ENCODE data around the gene CLIP1. TPM values are rescaled to one million over a fixed set of nuclear protein-coding genes. Genes with fewer than 3 reads are reported as not detected.
A peak's percentile ranks its signal among the peaks of the same experiment; 100 is the strongest.
"Not testable (repeated sequence)": the region's sequence is repeated elsewhere in the genome, so short reads cannot be mapped to it uniquely, and the experiment has no call there.

Gene CLIP1
- total RNA-seq, 2 experiments from 2014 or later, result 53.9 to 58.6 TPM

DNA sequence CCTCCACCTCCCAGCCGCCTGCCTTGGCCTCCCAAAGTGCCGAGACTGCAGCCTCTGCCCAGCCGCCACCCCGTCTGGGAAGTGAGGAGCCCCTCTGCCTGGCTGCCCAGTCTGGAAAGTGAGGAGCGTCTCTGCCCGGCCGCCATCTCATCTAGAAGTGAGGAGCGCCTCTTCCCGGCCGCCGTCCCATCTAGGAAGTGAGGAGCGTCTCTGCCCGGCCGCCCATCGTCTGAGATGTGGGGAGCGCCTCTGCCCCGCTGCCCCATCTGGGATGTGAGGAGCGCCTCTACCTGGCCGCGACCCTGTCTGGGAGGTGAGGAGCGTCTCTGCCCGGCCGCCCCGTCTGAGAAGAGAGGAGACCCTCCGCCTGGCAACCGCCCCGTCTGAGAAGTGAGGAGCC is 65.5 kb downstream of the CLIP1 start:
- H3K4me3 Mint-ChIP-seq; DNase-seq; POLR2A ChIA-PET; H3K27me3 Mint-ChIP-seq; CTCF ChIA-PET; H3K9me3 Mint-ChIP-seq (ENCODE audit: low read depth); H3K27ac Mint-ChIP-seq; ATAC-seq: not testable (repeated sequence)
- Mint-ChIP-seq H3K36me3 (ENCODE audit: low read depth) (peaks cover 34% of the 10 kb centered on the region), H3K4me1 (peaks cover 13% of the 10 kb centered on the region)
- intact Hi-C loops (cut with DNase I, micrococcal nuclease), result loop anchor here in 1 of 2 experiments (2.0 kb wide), 1 partner anchor 226 kb away; no protein-coding TSS in a partner anchor

GRCh38 chr12:122356192-122356635 is 66.3 kb downstream of the CLIP1 start:
- Mint-ChIP-seq H3K4me3 (no peak overlapping the region), H3K27me3 (no peaks in the 10 kb centered on the region), H3K9me3 (ENCODE audit: low read depth) (no peaks in the 10 kb centered on the region), H3K4me1 (peaks cover 13% of the 10 kb centered on the region), H3K36me3 (ENCODE audit: low read depth) (peaks cover 33% of the 10 kb centered on the region), H3K27ac (no peak overlapping the region)
- ATAC-seq (peak; percentile 95), DNase-seq (peak; percentile 73)
- ChIA-PET CTCF (interaction anchor here (0.8 to 3.3 kb wide), 32 partner anchors 10 to 437 kb away, joined by 3 to 30 read pairs (median 4); partner anchors contain the start of gene CFAP251), POLR2A (no interaction called here)
- intact Hi-C loops (cut with DNase I, micrococcal nuclease), result loop anchor here in 1 of 2 experiments (2.0 kb wide), 1 partner anchor 225 kb away; no protein-coding TSS in a partner anchor

DNA sequence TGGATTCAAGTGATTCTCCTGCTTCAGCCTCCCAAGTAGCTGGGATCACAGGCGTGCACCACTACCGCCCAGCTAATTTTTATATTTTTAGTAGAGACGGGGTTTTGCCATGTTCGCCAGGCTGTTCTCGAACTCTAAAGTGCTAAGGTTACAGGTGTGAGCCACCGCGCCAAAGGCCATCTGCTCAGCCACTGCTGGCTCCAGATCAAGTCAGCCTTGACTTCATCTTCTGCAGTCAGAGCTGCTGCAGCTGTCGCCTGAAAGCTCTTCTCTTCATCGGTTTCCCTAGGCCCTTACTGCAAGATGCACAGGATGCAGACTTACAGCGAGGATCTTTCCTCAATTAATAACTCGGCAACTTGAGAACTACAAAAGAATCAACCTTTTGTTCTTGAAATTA is 66.8 kb downstream of the CLIP1 start:
- no peaks in the 10 kb centered on the region for H3K9me3 Mint-ChIP-seq (ENCODE audit: low read depth)
- ChIA-PET CTCF (interaction anchor here (0.6 to 3.3 kb wide), 37 partner anchors 10 to 444 kb away, joined by 3 to 30 read pairs (median 4); partner anchors contain the start of gene CFAP251), POLR2A (no interaction called here)
- no peak overlapping the region for H3K27ac Mint-ChIP-seq
- peaks cover 32% of the 10 kb centered on the region for H3K36me3 Mint-ChIP-seq (ENCODE audit: low read depth)
- no peak overlapping the region for H3K4me3 Mint-ChIP-seq
- DNase-seq, result no peak
- peaks cover 13% of the 10 kb centered on the region for H3K4me1 Mint-ChIP-seq
- intact Hi-C loops (cut with DNase I, micrococcal nuclease), result loop anchor here in 1 of 2 experiments (2.0 kb wide), 1 partner anchor 225 kb away; no protein-coding TSS in a partner anchor
- H3K27me3 Mint-ChIP-seq, result no peaks in the 10 kb centered on the region
- ATAC-seq, result no peak

- DNase-seq (no peak), ATAC-seq (no peak)
- no peaks in the 10 kb centered on the region for H3K9me3 Mint-ChIP-seq (ENCODE audit: low read depth)
- no peaks in the 10 kb centered on the region for H3K27me3 Mint-ChIP-seq
- ChIA-PET POLR2A (no interaction called here), CTCF (interaction anchor here (0.6 to 3.3 kb wide), 34 partner anchors 9 to 575 kb away, joined by 3 to 30 read pairs (median 4); no protein-coding TSS in a partner anchor)
- no peak overlapping the region for H3K4me3 Mint-ChIP-seq
- H3K27ac Mint-ChIP-seq, result no peak overlapping the region
- intact Hi-C loops (cut with DNase I, micrococcal nuclease), result no loop called here
- H3K4me1 Mint-ChIP-seq, result peaks cover 13% of the 10 kb centered on the region
- H3K36me3 Mint-ChIP-seq (ENCODE audit: low read depth), result peaks cover 35% of the 10 kb centered on the region
These were observed 67.4 kb downstream of the CLIP1 start for GRCh38 chr12:122354958-122355641.

- no peak overlapping the region for H3K27ac Mint-ChIP-seq
- ATAC-seq (no peak), DNase-seq (peak; percentile 13)
- H3K4me1 Mint-ChIP-seq, result peaks cover 13% of the 10 kb centered on the region
- CTCF ChIA-PET, result interaction anchor here (0.6 kb wide), 1 partner anchor 21 kb away, joined by 3 read pairs; no protein-coding TSS in a partner anchor
- H3K36me3 Mint-ChIP-seq (ENCODE audit: low read depth), result peaks cover 39% of the 10 kb centered on the region
- H3K9me3 Mint-ChIP-seq (ENCODE audit: low read depth), result no peaks in the 10 kb centered on the region
- intact Hi-C loops (cut with DNase I, micrococcal nuclease), result no loop called here
- H3K4me3 Mint-ChIP-seq, result no peak overlapping the region
- POLR2A ChIA-PET, result no interaction called here
- H3K27me3 Mint-ChIP-seq, result no peaks in the 10 kb centered on the region
These were observed 70.1 kb downstream of the CLIP1 start for GRCh38 chr12:122352394-122352793.

- POLR2A ChIA-PET, result no interaction called here
- Mint-ChIP-seq H3K36me3 (ENCODE audit: low read depth) (peaks cover 31% of the 10 kb centered on the region), H3K27me3 (no peaks in the 10 kb centered on the region), H3K27ac (no peak overlapping the region), H3K9me3 (ENCODE audit: low read depth) (no peaks in the 10 kb centered on the region), H3K4me3 (no peak overlapping the region), H3K4me1 (peaks cover 5% of the 10 kb centered on the region)
- intact Hi-C loops (cut with DNase I, micrococcal nuclease), result no loop called here
- no peak for DNase-seq
- no peak for ATAC-seq
- CTCF ChIA-PET, result interaction anchor here (0.6 to 0.8 kb wide), 2 partner anchors 33 to 432 kb away, joined by 3 to 4 read pairs; no protein-coding TSS in a partner anchor
These were observed 72.2 kb downstream of the CLIP1 start for GRCh38 chr12:122350141-122350848.

GRCh38 chr12:122349078-122349477 is 73.4 kb downstream of the CLIP1 start:
- peaks cover 5% of the 10 kb centered on the region for H3K4me1 Mint-ChIP-seq
- H3K4me3 Mint-ChIP-seq, result no peak overlapping the region
- no peaks in the 10 kb centered on the region for H3K27me3 Mint-ChIP-seq
- ChIA-PET POLR2A (no interaction called here), CTCF (interaction anchor here (0.8 to 1.3 kb wide), 4 partner anchors 13 to 450 kb away, joined by 4 to 5 read pairs (median 4); no protein-coding TSS in a partner anchor)
- H3K36me3 Mint-ChIP-seq (ENCODE audit: low read depth), result peaks cover 21% of the 10 kb centered on the region
- no peak for DNase-seq
- H3K27ac Mint-ChIP-seq, result no peak overlapping the region
- no peak for ATAC-seq
- intact Hi-C loops (cut with DNase I, micrococcal nuclease), result no loop called here
- H3K9me3 Mint-ChIP-seq (ENCODE audit: low read depth), result no peaks in the 10 kb centered on the region

DNA sequence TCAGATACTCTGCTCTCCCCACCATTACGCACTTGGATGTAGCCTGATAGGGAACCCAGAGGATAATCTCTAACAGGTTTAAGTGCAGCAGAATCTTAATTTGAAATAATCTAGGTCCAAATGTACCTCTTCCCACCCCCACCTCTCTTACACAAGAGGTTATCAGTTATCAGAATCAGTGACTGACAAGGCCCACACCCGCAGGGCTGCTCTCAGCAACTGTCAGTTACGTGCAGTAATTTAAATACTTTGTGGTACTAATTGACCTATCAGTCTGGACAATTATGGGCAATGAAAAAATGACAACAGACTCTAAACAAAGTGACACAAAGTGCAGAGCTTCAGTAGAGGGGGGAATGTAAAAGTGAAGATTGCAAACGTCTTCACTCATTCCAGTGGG is 74.0 kb downstream of the CLIP1 start:
- ChIA-PET POLR2A (interaction anchor here (0.6 kb wide), 1 partner anchor 375 kb away, joined by 4 read pairs; no protein-coding TSS in a partner anchor), CTCF (interaction anchor here (0.7 to 1.6 kb wide), 6 partner anchors 12 to 451 kb away, joined by 3 to 5 read pairs (median 4); no protein-coding TSS in a partner anchor)
- Mint-ChIP-seq H3K27me3 (no peaks in the 10 kb centered on the region), H3K36me3 (ENCODE audit: low read depth) (peaks cover 21% of the 10 kb centered on the region), H3K4me1 (peaks cover 5% of the 10 kb centered on the region), H3K9me3 (ENCODE audit: low read depth) (no peaks in the 10 kb centered on the region), H3K27ac (no peak overlapping the region), H3K4me3 (no peak overlapping the region)
- no peak for DNase-seq
- intact Hi-C loops (cut with DNase I, micrococcal nuclease), result no loop called here
- no peak for ATAC-seq

DNA sequence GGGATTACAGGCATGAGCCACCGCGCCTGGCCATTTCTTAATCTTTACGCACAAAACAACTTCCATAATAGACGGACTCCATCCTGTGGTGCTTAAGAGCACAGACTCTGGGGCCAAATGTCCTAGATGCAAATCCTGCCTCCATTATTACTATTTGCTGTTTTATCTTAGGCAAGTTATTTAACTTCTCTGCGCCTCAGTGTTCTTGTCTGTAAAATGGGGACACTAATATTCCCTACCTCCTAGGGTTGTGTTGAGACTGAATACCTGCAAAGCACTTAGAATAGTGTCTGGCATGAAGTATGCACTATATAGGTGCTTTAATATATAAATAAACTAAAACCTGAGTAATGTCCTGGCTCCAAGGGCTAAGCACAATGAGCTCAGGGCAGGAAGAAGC is 76.4 kb downstream of the CLIP1 start:
- Mint-ChIP-seq H3K9me3 (ENCODE audit: low read depth) (no peaks in the 10 kb centered on the region), H3K27ac (no peak overlapping the region), H3K4me1 (no peaks in the 10 kb centered on the region), H3K4me3 (no peak overlapping the region), H3K27me3 (no peaks in the 10 kb centered on the region), H3K36me3 (ENCODE audit: low read depth) (peaks cover 17% of the 10 kb centered on the region)
- no peak for DNase-seq
- POLR2A ChIA-PET, result no interaction called here
- CTCF ChIA-PET, result interaction anchor here (0.8 kb wide), 1 partner anchor 9 kb away, joined by 4 read pairs; no protein-coding TSS in a partner anchor
- ATAC-seq, result no peak
- intact Hi-C loops (cut with DNase I, micrococcal nuclease), result no loop called here

DNA sequence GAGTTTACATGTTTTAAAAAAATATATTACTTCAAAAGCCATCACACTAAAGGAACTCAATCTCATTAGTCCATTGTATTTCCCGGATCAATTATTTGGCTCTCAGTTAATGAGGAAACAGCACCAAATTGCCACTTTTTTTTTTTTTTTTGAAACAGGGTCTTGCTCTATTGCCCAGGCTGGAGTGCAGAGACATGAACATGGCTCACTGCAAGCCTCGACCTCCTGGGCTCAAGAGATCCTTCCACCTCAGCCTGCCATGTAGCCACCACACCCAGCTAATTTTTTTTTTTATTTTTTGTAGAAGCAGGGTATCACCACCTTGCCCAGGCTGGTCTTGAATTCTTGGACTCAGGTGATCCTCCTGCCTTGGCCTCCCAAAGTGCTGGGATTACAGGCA is 77.4 kb downstream of the CLIP1 start:
- CTCF ChIA-PET, result interaction anchor here (2.7 kb wide), 1 partner anchor 11 kb away, joined by 10 read pairs; no protein-coding TSS in a partner anchor

More for the DNA sequence above, 77.4 kb downstream of the CLIP1 start:
- DNase-seq (no peak), ATAC-seq (no peak)
- H3K27ac Mint-ChIP-seq, result no peak overlapping the region
- no peaks in the 10 kb centered on the region for H3K27me3 Mint-ChIP-seq
- no peaks in the 10 kb centered on the region for H3K9me3 Mint-ChIP-seq (ENCODE audit: low read depth)
- no peaks in the 10 kb centered on the region for H3K4me1 Mint-ChIP-seq
- peaks cover 15% of the 10 kb centered on the region for H3K36me3 Mint-ChIP-seq (ENCODE audit: low read depth)
- POLR2A ChIA-PET, result no interaction called here
- intact Hi-C loops (cut with DNase I, micrococcal nuclease), result no loop called here
- H3K4me3 Mint-ChIP-seq, result no peak overlapping the region

Data from activated CD4-positive, alpha-beta T cell treated with anti-CD3 and anti-CD28 coated beads for 36 hours (primary cell).